ENCODE results near the gene DHX35. TPM values are rescaled to one million over a fixed set of nuclear protein-coding genes. Genes with fewer than 3 reads are reported as not detected.

DHX35 gene
- total RNA-seq, 2 donors from 2014 or later: 12.2 to 16.1 TPM

DNA sequence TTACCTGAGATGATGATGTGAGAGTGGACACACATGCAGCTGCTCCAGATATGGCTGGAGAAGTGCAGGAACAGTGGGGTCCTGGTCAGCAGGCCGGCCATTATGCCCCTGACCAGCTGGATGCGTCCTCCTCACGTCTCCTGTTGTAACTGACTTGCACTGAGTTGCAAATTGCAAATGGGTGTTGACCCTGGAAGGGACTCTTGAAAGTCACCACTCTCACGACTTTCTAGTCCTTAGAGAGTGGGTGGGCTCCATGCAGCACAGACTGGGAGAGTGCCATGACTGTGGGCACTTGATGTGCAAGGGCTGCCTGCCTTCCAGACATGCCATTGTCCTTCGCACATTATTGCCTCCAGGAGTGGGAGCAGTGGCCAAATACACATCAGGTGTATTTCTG lies 25.1 kb upstream of the DHX35 start:
- H3K27ac ChIP-seq (ENCODE audit: low read depth, low read length): no peak overlapping the region
- H3K27me3 ChIP-seq (ENCODE audit: control insufficient read depth, insufficient read depth, low read length, poor library complexity, severe bottlenecking): no peaks in the 10 kb centered on the region
- H3K4me3 ChIP-seq (ENCODE audit: low read length): no peak overlapping the region
- no peaks in the 10 kb centered on the region for H3K9me3 ChIP-seq (ENCODE audit: control insufficient read depth, low read length)
- Mint-ChIP-seq H3K4me3 (no peak overlapping the region), H3K4me1 (peaks cover 7% of the 10 kb centered on the region), H3K36me3 (ENCODE audit: low read depth) (peaks cover 27% of the 10 kb centered on the region), H3K27me3 (ENCODE audit: insufficient read depth) (no peaks in the 10 kb centered on the region), H3K27ac (peak overlapping the region; percentile 69), H3K9me3 (no peaks in the 10 kb centered on the region)
- peaks cover 41% of the 10 kb centered on the region for H3K36me3 ChIP-seq (ENCODE audit: control insufficient read depth, insufficient read depth, low read length)
- H3K9ac ChIP-seq (ENCODE audit: extremely low read depth, low read length, poor library complexity, severe bottlenecking): no peak overlapping the region
- H3K4me1 ChIP-seq (ENCODE audit: control insufficient read depth, insufficient read depth, low read length): no peaks in the 10 kb centered on the region
- DNase-seq: no peak
- TF ChIP-seq, protein P1, sequence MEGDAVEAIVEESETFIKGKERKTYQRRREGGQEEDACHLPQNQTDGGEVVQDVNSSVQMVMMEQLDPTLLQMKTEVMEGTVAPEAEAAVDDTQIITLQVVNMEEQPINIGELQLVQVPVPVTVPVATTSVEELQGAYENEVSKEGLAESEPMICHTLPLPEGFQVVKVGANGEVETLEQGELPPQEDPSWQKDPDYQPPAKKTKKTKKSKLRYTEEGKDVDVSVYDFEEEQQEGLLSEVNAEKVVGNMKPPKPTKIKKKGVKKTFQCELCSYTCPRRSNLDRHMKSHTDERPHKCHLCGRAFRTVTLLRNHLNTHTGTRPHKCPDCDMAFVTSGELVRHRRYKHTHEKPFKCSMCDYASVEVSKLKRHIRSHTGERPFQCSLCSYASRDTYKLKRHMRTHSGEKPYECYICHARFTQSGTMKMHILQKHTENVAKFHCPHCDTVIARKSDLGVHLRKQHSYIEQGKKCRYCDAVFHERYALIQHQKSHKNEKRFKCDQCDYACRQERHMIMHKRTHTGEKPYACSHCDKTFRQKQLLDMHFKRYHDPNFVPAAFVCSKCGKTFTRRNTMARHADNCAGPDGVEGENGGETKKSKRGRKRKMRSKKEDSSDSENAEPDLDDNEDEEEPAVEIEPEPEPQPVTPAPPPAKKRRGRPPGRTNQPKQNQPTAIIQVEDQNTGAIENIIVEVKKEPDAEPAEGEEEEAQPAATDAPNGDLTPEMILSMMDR (conservative IDR thresholded peaks at IDR 0.05): no peak
- 91 to 96% methylated on average over 5 of the region's 5 CpGs for WGBS, 2 experiments (ENCODE audit: insufficient coverage in 1 of 2, insufficient read length in 1 of 2)

DNA sequence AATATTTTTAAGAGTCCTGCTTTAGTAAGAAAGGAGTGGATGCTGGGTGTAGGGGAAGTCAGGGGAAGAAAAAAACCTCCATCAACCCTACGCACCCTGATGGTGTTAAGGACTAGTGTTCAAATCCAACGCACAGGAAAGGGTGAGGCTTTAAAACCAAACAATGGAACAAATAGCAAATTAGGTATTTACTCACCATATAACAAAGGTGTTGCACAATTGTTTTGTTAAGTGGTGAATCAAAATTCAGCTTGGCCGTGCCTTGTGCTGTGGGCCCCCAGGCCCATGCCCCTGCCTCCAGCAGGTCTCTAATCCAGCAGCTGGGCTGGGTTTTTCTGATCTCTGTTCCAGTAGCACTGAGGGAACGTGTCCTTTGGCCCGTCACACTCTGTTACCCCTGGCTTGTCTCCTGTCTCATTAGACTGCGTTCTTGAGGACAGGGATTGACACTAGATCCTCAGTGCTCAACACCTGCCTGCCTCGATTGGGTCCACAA lies 24.1 kb upstream of the DHX35 start:
- Mint-ChIP-seq H3K27ac (no peak overlapping the region), H3K9me3 (no peaks in the 10 kb centered on the region), H3K36me3 (ENCODE audit: low read depth) (peaks cover 38% of the 10 kb centered on the region), H3K4me3 (no peak overlapping the region), H3K27me3 (ENCODE audit: insufficient read depth) (no peaks in the 10 kb centered on the region), H3K4me1 (peaks cover 3% of the 10 kb centered on the region)
- Histone ChIP-seq H3K27ac (ENCODE audit: low read depth, low read length) (no peak overlapping the region), H3K36me3 (ENCODE audit: control insufficient read depth, insufficient read depth, low read length) (peaks cover 52% of the 10 kb centered on the region), H3K4me1 (ENCODE audit: control insufficient read depth, insufficient read depth, low read length) (no peaks in the 10 kb centered on the region), H3K4me3 (ENCODE audit: low read length) (no peak overlapping the region), H3K27me3 (ENCODE audit: control insufficient read depth, insufficient read depth, low read length, poor library complexity, severe bottlenecking) (no peaks in the 10 kb centered on the region), H3K9me3 (ENCODE audit: control insufficient read depth, low read length) (no peaks in the 10 kb centered on the region), H3K9ac (ENCODE audit: extremely low read depth, low read length, poor library complexity, severe bottlenecking) (no peak overlapping the region)
- TF ChIP-seq, protein P1 (conservative IDR thresholded peaks at IDR 0.05): no peak
- DNase-seq: no peak
- 95% methylated on average over 5 to 6 of the region's 7 CpGs for WGBS, 2 experiments (ENCODE audit: insufficient coverage in 1 of 2, insufficient read length in 1 of 2)

DNA sequence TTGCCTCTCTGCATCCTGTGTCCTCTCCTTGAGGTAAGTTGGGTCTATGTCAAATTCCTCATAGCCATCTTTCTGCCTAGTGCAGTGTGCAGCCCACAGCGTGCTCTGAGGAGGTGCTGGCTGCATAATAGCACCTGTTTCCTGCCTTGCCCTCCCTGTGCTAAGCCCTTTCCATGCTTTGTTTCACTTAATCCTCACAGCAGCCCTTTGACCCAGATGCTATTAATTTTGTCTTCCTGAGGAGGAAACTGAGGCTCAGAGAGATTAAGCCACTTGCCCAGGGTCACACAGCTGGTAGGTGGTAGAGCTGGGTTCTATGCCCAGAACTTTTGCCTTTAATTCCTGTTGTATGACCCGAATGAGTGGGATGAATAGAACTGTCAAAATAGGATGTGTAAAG lies 22.5 kb upstream of the DHX35 start:
- Mint-ChIP-seq H3K36me3 (ENCODE audit: low read depth) (peaks cover 40% of the 10 kb centered on the region), H3K4me3 (no peak overlapping the region), H3K27ac (peak overlapping the region; percentile 77), H3K4me1 (peaks cover 3% of the 10 kb centered on the region), H3K9me3 (no peaks in the 10 kb centered on the region), H3K27me3 (ENCODE audit: insufficient read depth) (no peaks in the 10 kb centered on the region)
- 88 to 90% methylated on average over 2 of the region's 2 CpGs for WGBS, 2 experiments (ENCODE audit: insufficient coverage in 1 of 2, insufficient read length in 1 of 2)
- no peak overlapping the region for H3K4me3 ChIP-seq (ENCODE audit: low read length)
- no peaks in the 10 kb centered on the region for H3K9me3 ChIP-seq (ENCODE audit: control insufficient read depth, low read length)
- no peak overlapping the region for H3K9ac ChIP-seq (ENCODE audit: extremely low read depth, low read length, poor library complexity, severe bottlenecking)
- TF ChIP-seq, protein P1 (conservative IDR thresholded peaks at IDR 0.05): no peak
- H3K27me3 ChIP-seq (ENCODE audit: control insufficient read depth, insufficient read depth, low read length, poor library complexity, severe bottlenecking): no peaks in the 10 kb centered on the region
- peak; percentile 20 for DNase-seq
- peaks cover 61% of the 10 kb centered on the region for H3K36me3 ChIP-seq (ENCODE audit: control insufficient read depth, insufficient read depth, low read length)
- no peaks in the 10 kb centered on the region for H3K4me1 ChIP-seq (ENCODE audit: control insufficient read depth, insufficient read depth, low read length)
- H3K27ac ChIP-seq (ENCODE audit: low read depth, low read length): no peak overlapping the region

All from endodermal cell (in vitro differentiated cells).